ENCODE data around the gene MTUS2. TPM values are rescaled to one million over a fixed set of nuclear protein-coding genes. Genes with fewer than 3 reads are reported as not detected.

The MTUS2 gene
- total RNA-seq, 1 experiment from 2014 or later = 0.10 TPM

DNA sequence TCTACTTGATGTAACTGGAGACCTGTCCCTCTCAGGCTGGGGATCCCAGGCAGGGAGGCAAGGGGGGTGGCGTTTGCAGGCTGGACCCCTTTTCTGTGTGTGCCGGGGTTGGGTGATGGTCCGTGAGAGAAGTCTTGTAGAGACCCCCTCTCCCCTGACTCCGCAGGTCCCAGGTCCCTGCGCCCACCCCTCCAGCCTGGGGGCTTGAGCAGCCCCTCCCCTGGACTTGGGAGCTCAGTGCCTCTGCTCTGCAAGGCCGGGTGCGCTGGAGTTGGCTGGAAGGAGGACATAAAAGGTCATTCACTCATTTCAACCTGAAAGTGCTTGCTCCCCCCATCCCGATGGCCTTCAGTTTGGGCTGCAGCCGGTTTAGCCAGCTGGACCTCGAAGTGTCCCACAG, 685.8 kb downstream of the MTUS2 start:
- DNase-seq (ENCODE audit: low spot score) = no peak

DNA sequence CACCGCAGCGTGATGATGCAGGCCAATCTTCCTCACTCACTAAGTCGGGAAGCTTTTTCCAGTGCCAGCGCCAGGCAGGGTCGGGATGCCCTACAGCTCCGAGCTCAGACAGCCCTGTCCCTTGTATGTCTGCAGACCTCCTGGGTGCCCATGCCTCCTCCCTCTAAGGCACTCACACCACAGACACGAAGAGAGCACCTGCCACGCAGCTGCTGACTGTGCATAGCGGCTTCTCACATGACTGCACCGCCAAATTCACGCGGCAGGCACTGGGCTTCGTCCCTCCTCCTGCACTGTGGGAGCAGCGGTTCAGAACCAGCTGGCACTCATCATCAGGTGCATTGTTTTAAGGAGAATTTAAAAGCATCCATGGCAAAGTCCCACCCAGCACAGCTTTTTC, 687.2 kb downstream of the MTUS2 start:
- no peak for DNase-seq (ENCODE audit: low spot score)

DNA sequence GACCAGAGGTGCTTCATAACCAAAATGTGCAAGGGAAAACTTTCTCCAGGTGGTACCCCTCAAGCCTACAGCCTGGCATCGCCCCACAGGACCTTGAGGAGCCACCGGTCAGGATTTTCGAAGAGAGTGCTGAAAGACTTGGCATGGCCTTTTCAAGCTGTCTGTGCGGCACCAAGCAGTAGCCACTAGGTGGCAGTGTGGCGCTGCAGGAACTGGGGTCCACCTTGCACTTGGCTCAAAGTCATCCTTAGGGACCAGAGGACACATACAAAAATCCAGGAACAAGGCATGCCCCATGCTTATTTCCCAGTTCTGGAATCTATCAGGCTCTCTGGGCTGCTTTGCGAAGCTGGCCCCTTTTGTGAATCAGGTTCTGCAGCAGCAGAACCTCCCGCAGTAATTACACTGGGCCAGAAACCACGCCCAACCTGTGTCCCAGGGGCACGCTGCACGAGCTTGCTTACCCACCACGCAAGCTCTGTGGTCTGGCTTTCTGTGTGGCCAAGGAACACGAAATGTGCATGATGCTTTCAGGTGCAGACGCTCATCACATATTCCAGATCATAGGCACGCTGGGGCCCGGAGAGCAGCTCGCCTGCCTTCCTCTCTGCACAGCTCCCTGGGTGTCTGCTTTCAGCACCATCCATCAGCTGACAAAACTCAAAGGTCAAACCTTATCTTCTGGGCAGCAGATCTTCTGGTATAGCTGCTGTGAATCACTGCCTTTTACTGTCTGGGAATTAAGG, 688.2 kb downstream of the MTUS2 start:
- peak; percentile 78 for DNase-seq (ENCODE audit: low spot score)

DNA sequence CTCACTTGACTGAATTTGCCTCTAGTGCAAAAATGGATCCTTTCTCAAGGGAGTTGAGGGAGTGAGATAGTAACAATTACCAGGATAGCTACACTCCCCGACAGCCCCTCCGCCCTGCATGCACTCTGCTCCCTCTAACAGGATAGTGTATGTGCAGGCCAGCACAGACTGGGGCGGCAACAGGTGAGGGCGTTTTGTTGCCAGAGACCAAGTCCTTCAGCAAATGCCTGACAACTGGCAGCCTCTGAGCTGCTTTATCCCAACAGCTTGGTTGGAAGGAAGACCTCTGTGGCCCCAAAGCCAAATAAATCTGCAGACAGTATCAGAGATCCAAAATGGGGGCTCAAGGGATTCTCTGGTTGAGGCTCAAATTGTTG, 688.7 kb downstream of the MTUS2 start:
- no peak for DNase-seq (ENCODE audit: low spot score)

DNA sequence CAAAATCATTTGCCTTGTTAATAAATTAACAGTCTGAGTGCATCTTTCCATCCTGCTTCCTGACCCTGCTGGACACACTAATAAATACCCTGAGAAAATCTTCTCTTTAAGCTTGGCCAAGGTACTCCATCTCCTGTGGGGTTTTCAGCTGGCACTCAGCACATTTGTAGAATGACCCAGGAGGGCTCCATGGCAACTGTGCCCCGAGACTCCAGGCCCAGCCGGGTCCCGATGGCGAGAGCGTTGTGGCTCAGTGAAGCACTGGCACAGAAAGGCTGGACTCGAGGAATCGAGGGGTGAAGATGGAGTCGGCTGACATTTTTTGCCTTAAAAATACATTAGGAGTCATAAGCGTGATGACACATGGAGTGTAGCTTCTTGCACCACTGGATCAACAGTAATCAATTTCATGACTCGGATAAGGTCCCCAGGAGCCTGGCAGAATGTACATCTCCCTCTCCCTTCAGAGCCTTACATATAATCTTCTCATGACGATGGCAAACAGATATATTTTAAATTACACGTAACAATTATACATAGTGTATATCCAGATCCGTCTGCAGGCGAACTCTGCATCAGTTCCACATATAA, 690.0 kb downstream of the MTUS2 start:
- DNase-seq (ENCODE audit: low spot score) = no peak

DNA sequence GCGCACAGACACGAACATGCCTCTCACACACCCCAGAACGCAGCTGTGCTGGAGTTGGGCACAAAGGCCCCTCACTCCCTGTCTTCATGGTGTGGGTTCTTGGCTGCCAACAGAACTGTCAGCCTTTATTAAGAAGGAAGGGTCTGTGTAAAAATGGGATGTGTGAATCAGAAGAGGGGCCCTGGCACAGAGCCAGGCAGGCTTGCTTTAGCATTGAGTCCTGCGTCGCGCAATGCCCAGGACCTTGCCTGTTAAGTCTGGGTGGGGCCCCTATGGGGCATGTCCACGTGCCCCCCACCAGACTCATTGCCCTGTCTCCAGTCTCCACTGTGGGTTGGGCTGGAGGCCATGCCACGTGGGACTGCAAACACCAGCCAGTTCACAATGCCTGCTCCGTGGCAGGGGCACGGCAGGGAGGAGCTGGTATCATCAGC, 690.5 kb downstream of the MTUS2 start:
- DNase-seq (ENCODE audit: low spot score) = no peak

DNA sequence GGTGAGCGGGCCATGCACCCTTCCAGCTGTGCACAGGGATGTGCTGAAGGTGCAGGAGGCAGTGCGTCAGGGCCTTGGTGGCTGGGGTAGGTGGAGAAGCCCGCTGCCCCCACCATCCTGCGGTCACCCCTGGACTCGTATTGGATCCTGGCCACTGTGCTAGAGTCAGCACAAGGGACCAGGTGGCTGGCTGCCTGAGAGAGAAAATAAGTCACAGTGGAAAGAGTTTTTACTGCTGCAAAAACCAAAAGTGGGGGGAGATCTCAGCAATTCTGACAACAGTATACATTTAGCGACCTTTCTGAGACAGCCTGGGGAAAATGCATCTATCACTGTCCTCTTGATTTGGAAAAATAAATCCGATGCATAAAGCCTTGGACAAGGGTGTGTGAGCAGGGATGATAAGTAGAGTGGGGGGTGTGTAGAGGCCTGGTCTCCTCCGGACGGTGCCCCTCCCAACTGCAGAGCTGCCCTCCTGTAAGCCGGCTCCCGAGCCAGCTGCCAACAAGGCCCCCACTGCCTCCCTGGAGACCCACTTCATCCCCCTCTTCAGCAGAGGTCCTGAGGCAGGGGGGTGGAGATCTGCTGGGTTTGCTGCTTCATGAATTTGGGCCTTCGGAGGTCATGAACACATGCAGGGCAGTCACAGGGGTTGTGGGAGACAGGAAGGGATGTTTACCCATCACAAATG, 691.1 kb downstream of the MTUS2 start:
- no peak for DNase-seq (ENCODE audit: low spot score)

DNA sequence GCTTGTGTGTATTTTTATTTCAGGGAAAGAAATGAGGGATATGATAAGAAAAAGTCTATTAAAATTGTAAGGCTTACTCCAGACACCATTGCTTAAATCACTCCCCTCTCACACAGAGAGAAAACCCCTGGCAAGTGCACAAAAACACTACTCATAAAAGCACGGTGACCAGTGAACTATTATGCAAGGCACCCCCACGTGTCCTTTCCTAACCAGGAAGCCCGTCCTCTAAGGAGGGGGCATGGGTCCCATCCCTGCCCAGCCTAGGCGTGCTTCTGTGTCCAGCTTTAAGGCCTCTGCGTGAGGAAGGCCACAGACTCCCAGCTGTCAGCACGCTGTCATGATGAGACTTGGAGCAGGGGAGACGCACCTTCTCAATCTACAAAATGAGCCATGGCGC, 691.8 kb downstream of the MTUS2 start:
- peak; percentile 28 for DNase-seq (ENCODE audit: low spot score)

DNA sequence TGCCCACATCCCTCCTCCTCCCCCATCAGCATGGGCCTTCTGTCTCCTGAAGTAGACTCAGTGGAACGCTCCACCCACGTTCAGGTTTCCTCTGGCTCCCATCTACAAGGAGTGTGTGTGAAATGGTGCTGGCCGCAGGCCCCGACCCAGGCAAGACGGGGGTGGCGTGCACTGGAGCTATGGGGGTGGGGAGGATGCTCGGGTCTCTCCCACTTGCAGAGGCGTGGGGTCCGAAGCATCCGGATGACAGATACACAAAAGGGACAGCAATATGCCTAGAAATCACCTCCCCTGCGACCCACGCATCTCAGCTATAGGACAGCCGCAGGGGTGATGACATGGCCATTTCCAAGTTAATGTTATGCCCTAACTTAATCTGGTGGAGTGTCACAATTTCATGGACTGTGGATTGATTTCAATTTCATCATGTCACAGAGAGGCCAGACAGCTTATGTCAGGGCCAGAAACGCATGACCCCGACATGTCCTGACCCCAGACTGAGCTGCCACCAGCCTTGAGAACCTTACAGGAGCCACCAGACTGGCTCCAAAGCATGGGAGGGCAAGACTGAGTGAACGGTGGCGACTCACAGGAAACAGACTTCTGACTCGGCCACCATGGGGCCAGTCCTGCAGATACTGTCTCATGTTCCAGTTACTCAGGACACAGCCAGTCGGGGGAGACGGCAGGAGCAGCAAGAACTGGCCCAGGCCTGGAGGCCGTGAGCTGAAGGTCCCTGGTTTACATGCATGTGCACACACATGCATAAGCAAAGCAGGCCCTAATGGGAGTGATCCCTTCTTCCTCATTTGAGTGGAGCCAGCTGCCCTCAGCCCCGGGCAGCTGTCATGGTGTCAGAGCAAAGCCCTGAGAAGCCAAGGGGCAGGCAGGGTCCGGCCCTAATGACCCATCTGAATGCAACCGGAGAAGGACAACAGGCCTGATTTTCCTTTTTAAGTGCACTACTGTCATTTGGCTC, 693.2 kb downstream of the MTUS2 start:
- peak; percentile 38 for DNase-seq (ENCODE audit: low spot score)

DNA sequence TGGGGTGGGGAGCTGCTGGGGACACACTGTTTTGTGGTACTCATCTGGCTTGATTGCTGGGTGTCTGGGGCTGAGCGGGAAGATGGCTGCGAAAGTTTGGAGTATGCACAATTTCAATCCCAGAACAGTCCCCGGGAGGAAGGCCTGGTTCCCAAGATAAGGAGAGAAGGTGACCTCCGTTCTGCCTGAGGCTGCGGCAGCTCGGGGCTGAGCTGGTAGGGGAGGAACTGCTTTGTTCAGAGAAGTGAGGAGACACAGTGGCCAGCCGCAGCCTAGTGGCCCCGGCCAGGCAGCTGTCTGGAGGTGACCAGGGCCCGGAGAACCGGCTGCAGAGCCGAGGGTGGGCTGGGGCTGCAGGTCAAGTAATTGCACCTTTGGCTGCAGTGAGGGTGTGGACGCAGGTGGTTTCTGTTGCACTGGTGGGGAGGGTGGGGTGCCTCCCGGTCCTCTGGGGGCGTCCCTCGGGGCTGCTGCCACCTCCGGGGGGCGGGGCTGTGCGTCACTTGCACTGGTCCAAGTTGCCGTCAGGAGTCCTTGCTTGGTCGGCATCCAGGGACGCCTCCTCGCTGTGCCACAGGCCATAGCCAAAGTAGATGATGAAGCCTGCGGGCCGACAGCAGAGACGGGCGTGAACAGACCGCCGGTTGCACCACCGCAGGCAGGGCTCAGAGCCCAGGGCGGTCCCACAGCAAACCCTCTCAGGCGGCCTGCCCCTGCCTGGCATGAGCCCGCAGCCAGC, 694.0 kb downstream of the MTUS2 start:
- DNase-seq (ENCODE audit: low spot score) = no peak

DNA sequence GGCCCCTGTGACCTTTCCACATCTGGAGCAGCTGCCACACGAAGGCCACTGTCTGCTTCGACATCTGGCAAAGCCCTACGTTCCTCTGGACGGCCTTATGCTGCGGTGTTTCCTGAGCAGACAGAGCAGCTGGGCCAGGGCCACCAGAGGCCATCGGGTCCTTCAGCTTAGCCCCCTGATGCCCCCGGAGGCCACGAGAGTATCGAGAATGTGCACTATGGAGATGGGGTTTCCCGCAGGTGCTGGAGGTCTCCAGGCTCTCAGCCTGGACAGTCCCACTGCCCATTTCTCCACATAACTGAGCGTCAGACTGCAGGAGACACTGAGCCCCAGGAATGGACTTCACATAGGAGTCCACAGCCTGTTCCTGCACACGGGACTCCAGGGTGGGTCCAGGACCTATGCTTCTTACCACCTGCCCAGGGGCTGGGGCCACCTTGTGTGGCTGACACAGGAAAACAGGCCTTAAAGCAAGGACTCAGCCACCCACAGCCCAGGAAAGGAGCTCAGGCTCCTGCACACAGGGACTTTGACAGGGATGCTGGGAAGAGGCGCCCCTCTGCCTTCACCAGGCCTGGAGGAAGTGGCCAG, 694.7 kb downstream of the MTUS2 start:
- no peak for DNase-seq (ENCODE audit: low spot score)

DNA sequence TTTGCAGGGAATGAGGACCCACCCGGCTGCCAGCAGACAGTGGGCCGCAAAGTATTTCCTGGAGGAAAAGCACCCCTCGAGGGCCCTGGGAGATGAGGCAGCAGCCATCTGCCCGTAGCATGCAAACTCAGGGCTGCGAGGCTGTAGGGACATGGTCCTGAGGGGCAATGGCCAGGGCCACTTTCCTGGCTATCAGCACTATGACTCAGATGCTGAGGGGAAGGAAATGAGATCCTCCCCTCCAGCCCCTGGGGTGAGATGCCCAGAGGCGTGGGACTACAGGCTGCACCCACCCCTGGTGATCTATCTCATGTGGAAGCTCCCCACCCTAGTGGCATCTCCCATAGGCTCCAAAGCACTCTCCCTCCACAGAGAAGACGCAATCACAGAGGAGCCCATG, 695.2 kb downstream of the MTUS2 start:
- peak; percentile 45 for DNase-seq (ENCODE audit: low spot score)

DNA sequence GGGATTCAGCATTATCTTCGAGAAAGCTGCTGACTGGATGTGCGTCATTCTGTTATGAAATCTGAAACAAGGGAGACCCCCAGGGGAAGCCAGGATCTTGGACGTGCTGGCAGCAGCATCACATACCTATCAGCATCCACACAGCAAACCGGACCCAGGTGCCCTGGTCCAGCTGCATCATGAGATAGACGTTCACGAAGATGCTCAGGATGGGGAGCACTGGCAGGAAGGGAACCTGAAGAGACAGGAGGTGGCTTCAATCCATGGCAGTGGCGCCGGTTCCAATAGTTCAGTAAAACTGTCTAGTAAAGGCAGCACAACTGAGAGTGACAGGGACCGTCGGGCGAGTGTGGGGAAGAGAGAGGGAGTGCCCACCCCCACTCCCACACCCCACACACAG, 695.9 kb downstream of the MTUS2 start:
- no peak for DNase-seq (ENCODE audit: low spot score)

DNA sequence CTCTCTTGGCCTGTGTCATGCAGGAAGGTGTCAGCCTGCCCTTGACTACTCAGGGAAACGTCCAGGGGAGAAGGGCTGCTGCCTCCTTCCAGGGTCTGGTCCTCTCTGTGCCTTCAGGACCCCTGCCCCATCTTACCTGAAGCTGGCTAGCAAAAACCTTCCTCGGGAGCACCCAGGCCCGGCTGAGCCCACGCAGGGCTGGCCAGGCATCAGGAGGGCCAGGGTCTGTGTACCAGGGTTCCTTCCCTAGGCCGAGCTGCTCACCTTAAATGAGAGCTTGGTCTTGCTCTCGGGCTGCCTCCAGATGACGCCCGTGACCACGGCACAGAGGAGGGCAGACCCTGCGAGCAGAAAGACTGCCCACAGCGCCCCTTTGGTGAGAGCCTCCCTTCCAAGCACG, 696.7 kb downstream of the MTUS2 start:
- no peak for DNase-seq (ENCODE audit: low spot score)

DNA sequence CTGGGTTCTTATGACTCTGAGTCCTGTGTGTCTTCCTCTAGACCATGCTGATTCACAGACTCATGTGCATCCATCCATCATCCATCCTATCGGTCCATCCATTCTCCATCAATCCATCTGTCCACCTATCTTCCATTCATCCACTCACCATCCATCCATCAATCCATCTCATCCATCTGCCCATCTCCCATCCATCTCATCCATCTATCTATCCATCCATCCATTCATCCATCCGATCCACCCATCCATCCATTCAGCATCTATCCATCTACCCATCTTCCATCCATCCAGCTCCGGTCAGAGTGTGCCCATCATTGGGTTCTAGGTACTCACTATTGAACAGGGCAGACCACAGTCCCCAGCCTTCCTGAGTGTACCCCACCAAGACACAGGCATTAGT, 699.8 kb downstream of the MTUS2 start:
- no peak for DNase-seq (ENCODE audit: low spot score)

DNA sequence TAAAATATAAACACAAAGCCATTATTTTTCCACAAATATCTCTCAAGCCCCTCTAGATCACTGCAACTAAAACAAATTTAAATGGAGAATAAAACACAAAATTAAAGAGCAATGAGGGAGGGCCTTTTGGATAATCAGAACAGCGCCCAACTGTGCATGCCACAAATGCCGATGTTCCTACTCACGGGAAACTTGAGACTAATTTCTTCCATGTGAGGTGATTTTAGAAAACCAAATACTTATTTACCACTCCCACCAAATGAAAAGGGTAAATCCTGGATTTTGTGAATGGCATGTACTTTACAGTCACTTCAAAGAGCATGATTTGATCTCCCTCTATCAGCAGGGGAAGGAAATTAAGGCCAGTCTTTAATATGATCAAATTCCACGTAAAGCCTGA, 700.5 kb downstream of the MTUS2 start:
- peak; percentile 84 for DNase-seq (ENCODE audit: low spot score)

DNA sequence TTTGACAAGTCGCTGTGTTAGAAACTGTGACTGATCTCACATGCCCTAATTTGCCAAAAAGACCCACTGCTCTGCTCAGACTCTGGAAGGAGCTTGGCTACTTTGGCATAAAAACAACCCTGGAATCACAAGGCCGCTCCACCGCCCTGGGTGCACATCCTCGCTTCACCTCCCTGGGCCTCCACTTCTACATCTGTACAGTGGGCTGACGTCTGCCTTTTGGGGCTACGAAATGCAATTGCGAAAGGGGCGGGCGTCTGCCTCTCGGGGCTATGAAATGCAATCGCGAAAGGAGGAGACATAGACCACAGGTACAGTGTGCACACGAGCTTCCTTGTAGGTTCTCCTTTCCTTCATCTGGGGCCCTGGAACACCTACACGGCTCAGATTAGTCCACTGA, 701.2 kb downstream of the MTUS2 start:
- DNase-seq (ENCODE audit: low spot score) = no peak

DNA sequence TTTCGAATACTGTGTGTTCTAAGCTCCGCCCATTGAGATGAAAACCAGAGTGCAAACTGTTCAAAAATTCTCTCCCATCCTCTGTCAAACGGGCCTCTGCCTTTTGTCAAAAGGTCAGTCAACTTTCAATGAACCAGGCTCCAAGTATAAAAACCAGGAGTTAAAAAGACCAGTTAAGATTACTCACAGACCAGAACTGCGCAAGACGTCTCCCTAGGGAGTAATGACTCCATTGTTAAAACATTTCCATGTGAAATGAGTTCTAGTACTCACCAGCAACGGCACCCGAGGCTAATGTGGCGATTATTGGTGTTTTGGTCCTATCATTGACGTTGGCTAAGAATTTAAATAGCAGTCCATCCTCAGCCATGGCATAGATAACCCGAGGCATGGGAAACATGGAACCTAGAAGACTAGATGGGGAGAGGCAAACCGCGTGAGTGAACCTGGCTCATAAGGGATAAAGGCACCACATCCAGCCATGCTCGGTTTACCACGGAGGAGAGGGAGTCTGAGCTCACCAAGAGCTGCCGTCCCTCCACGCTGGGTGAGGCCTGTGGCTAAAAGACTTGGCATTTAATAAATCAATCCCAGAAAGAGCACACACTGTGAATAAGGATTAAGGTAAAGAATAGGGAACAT, 702.0 kb downstream of the MTUS2 start:
- DNase-seq (ENCODE audit: low spot score) = peak; percentile 92

DNA sequence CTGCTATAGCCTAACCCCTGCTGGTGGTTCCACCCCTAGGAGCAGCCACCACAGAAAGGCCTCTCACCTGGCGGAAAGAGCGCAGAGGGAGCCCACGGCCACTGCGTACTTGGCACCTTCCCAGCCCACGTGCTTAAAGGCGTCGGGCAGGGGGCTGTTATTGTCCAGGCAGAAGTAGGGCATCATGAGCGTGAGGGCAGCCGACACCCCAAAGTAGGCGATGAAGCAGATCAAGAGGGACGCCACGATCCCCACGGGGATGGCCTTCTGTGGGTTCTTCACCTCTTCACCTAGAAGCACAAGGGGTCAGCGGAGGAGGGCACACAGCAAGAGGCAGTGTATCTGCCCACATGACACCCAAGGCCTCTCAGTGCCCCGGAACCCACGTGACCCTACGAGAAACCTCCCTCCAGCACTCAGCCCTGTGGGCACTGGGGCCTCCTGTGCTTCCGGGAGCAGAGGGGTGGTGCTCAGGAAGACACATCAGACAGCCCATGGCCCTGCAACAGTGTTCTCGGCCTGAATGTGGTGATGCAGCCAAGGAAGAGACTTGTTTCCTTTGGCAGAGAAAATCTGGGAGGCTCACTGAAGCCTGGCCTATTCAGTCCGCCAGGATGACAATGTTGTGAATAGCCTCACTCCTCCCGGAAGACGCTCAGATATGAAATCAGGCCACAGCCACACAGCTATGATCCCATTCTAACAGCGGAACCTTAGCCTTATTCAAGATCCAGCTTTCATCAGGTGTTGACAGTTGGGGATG, 703.2 kb downstream of the MTUS2 start:
- DNase-seq (ENCODE audit: low spot score) = no peak

DNA sequence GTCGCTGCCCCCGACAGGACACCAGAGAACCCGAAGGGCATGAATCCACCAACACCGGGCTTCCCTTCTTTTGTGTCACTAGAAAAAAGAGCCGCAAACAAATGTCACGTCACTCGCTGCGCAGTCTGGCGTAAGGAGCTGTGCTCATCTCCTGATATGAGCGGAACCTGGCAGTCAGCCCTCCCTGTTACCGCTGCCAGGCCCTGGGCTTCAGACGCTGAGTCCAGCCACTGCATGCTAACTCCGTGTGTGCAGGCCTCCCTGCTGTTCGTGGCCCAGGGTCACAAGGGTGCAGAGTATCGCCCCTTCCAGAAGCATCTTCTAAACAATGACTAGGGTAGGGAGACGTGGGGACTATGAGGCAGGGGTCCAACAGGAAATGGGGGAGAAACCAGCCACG, 704.0 kb downstream of the MTUS2 start:
- no peak for DNase-seq (ENCODE audit: low spot score)
